ENCODE measurements around the gene GAA.
"Not testable (repeated sequence)": the region's sequence is repeated elsewhere in the genome, so short reads cannot be mapped to it uniquely, and the experiment has no call there.

GAA gene

GRCh38 chr17:80084773-80085172 lies 16.6 kb upstream of the GAA start:
- no peak for DNase-seq

GRCh38 chr17:80086081-80086480 lies 15.3 kb upstream of the GAA start:
- no peak for DNase-seq

DNA sequence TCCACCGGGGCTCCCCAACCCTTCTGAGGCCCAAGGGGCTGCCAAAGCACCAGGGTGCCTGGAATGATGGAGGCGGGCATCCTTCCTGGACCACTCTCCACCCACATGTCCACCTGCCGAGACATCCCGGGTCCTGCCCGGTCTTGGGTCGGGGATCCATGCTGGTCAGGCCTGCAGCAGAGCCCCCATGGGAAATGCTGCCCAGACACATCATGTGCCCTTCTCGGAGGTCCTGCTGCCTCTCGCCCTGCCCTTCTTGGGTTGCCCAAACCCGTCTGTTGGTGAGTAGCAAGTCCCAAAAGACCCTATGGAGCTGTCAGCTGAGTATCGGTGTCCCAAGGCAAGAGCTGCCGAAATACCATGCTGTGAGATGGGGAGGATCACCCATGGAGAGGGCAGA lies 14.8 kb upstream of the GAA start:
- DNase-seq, result no peak

DNA sequence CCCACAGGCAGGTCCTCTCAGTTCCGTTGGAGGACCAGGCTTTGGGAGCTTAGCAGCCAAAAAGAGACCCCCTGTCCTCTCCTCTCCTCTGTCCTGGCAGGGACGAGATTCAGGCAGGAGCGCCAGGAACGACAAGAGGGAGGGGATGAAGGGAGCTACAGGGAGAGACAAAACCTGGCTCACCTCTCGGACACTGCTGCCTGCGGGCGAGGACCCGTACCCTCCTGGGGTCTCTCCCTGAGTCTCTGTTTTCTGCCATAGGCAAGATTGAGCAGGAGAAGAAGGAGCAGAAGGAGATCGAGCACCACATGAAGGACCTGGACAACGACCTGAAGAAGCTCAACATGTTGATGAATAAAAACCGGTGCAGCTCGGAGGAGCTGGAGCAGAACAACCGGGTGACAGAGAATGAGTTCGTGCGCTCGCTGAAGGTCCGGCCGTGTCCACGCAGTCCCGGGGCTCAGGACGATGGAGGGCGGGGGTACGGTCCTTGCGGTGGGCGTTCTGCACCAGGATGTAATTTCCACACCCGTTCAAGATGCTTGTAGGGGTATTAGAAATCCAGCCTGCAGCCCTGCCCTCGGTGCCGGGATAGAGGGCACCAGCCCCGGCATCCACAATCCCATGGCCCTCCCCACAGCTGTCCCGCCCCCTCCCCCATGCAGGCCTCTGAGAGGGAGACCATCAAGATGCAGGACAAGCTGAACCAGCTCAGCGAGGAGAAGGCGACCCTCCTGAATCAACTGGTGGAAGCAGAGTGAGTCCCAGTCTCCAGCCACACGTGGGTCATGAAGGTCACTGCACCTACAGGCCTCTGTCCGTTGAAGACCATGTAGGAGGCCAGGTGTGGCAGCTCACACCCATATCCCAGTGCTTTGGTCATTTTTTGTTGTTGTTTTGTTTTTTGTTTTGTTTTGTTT lies 13.8 kb upstream of the GAA start:
- no peak for DNase-seq

GRCh38 chr17:80089762-80090161 lies 11.6 kb upstream of the GAA start:
- no peak for DNase-seq

GRCh38 chr17:80090164-80090563 lies 11.2 kb upstream of the GAA start:
- not testable (repeated sequence) for DNase-seq

- DNase-seq, result no peak
These were observed 10.0 kb upstream of the GAA start for GRCh38 chr17:80091376-80091775.

DNA sequence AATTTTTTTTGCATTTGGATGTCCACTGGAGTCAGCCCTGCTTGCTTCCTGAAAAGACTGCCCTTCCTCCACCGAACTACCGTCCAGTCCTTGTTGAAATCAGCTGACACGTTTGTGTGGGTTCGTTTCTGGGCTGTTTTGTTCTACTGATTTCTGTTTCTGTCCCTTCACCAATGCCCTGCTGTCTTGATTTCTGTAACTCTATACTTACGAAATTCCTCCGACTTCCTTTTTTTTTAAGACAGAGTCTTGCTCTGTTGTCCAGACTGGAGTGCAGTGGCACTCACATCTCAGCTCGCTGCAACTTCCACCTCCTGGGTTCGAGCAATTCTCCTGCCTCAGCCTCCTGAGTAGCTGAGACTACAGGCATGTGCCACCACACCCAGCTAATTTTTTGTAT lies 8.4 kb upstream of the GAA start:
- DNase-seq, result no peak

GRCh38 chr17:80095038-80095843 lies 6.1 kb upstream of the GAA start:
- DNase-seq, result no peak

DNA sequence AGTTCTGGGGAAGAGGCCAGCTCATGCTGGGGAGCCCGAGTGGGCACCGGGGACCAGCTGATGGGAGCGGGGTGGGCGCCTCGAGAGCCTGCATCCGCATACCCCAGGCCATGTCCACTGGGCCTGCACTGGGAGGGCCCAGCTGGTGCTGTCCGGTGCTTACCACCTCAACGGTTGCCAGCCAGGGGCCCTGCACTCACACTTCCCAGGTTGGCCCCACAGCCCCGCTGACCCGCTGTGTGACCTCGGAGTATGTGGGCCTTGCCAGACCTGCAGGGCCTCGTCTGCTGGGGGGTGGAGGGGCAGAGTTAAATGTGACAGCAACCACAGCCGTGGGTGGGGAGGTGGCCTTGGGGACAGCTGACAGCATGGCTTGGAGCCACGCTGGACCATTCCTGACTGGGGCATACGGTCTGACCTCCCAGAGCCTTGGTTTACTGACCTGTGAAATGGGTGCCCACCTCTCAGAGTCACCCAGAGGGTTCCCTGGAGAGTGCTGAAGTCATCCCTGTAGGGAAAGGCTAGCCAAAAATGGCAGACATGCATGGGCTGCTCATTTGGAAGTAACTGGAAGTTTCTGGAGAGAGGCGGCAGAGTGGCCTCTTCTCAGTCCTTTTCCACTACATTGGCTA lies 5.4 kb upstream of the GAA start:
- no peak for DNase-seq

DNA sequence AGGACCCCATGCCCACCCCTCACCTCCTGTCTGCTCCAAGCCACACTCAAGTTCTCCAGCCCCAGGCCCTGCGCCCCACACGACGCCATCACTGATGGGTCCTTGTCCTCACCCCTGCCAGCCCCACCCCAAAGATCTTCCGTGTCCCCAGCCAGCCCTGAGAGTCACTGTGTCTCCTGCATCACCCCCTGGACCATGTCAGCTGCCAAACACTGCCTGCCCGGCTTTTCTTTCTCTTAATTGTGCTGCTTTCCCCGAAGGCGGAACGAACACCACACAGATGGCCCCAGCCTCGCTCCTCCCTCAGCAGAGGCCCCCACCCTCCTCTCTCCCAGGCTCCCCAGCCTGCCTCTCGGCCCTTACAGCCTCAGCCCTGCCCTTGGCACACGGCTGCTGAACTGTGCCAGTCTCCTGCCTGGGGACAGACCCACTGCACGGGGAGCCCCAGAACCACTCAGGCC lies 4.8 kb upstream of the GAA start:
- no peak for DNase-seq

DNA sequence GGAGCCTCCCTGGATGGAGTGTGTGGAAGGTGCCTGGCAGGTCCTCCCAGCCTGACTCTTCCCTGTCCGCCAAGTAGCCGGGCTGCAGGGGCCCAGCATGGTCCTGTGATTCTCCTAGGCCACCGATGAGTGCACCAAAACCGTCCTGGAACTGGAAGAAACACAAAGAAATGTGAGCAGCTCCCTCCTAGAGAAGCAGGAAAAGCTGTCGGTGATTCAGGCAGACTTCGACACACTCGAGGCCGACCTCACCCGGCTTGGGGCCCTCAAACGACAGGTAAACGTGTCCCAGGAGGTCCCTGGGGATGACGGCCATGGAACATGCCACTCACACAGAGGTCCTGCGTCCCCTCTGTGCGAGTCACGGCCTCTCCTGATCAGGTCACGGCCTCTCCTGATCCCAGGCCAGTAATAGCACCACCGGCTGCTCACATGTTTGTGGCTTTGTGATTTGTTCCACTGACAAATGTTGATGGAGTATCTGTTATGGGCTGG lies 4.2 kb upstream of the GAA start:
- DNase-seq, result no peak

- DNase-seq, result no peak
These were observed 3.3 kb upstream of the GAA start for GRCh38 chr17:80097844-80098691.

DNA sequence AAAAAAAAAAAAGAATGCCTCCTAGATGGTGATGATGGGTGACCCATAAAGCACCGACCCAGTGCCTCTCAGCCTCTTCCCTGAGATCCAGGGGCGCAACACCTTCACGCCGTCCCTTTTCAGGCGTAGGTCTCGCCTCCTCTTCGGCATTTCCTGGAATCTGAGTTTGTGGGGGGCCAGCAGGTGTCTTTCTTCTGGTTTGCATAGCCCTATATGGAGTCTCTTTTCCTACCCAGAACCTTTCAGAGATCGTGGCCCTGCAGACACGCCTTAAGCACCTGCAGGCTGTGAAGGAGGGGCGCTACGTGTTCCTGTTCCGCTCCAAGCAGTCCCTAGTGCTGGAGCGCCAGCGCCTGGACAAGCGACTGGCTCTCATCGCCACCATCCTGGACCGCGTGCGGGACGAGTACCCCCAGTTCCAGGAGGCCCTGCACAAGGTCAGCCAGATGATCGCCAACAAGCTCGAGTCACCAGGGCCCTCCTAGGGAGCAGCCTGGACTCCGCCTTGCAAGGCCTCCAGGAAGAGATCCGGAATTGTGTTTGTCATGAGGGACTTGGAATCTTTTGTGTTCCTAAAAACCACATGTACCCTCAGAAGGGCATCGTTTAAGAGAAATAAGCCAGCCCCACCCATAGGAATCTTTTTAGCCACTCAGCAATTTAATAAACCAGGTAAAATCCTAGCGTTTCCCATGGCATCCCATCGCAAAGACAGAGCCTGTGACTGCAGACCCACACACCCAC lies 1.9 kb upstream of the GAA start:
- no peak for DNase-seq

GRCh38 chr17:80100035-80100323 lies 1.4 kb upstream of the GAA start:
- DNase-seq, result no peak

DNA sequence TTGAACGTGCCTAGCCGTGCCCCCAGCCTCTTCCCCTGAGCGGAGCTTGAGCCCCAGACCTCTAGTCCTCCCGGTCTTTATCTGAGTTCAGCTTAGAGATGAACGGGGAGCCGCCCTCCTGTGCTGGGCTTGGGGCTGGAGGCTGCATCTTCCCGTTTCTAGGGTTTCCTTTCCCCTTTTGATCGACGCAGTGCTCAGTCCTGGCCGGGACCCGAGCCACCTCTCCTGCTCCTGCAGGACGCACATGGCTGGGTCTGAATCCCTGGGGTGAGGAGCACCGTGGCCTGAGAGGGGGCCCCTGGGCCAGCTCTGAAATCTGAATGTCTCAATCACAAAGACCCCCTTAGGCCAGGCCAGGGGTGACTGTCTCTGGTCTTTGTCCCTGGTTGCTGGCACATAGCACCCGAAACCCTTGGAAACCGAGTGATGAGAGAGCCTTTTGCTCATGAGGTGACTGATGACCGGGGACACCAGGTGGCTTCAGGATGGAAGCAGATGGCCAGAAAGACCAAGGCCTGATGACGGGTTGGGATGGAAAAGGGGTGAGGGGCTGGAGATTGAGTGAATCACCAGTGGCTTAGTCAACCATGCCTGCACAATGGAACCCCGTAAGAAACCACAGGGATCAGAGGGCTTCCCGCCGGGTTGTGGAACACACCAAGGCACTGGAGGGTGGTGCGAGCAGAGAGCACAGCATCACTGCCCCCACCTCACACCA lies 724 bp downstream of the GAA start:
- DNase-seq, result no peak

GRCh38 chr17:80102664-80103448 lies 1.5 kb downstream of the GAA start:
- no peak for DNase-seq

GRCh38 chr17:80103449-80104085 lies 2.2 kb downstream of the GAA start:
- no peak for DNase-seq

DNA sequence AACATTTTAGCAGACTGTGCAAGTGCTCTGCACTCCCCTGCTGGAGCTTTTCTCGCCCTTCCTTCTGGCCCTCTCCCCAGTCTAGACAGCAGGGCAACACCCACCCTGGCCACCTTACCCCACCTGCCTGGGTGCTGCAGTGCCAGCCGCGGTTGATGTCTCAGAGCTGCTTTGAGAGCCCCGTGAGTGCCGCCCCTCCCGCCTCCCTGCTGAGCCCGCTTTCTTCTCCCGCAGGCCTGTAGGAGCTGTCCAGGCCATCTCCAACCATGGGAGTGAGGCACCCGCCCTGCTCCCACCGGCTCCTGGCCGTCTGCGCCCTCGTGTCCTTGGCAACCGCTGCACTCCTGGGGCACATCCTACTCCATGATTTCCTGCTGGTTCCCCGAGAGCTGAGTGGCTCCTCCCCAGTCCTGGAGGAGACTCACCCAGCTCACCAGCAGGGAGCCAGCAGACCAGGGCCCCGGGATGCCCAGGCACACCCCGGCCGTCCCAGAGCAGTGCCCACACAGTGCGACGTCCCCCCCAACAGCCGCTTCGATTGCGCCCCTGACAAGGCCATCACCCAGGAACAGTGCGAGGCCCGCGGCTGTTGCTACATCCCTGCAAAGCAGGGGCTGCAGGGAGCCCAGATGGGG lies 3.1 kb downstream of the GAA start:
- DNase-seq, result peak; percentile 61

Measured in kidney glomerular epithelial cell (primary cell).